CD4-positive, alpha-beta T cell treated with Interleukin-17A for 1 hour (primary cell): ENCODE data around the gene TMEM255B.
"Not testable (repeated sequence)": the region's sequence is repeated elsewhere in the genome, so short reads cannot be mapped to it uniquely, and the experiment has no call there.

Source experiments
- DNase-seq: peaks from one replicate; pipeline ENCODE4 v3.0.0-alpha.2; 2020

TMEM255B gene

GRCh38 chr13:113820813-113821651 lies 62.0 kb downstream of the TMEM255B start:
- DNase-seq, result no peak

DNA sequence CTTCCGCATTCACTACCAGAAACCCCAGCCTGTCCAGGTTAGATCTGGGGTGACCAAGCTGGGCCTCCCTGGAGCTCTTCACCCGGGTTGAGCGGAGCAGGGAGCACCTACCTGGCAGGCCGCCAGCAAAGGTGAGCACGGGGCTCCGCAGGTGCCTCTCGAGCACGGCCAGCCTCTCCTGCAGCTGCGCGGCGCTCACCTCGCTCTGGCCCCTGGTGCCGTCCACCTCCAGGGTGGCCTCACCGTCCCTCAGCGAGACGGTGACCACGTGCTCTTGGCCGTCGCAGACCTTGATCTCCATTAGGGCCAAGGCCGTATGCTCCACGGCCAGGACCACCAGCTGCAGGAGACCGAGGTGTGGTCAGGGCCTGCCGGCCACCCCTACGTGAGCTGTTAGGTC lies 62.8 kb downstream of the TMEM255B start:
- DNase-seq, result no peak

DNA sequence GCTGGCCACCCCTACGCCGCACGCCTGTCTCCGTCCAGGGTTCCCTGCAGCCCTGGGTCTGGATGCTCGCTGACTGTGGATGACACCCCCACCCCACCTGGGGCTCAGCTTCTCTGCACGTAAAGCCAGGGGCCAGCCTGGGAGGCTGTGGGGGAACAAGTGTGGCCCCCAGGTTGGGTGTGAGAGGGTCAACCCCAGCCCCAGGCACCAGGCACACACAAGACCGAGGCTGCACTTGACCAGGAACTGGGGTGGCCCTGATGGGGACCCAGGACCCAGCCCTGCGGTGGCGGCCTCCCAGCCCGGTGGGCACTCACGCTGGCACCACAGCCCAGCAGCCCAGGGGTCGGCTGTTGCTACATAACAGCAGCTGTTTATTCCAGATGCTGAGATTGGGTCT lies 63.2 kb downstream of the TMEM255B start:
- no peak for DNase-seq

DNA sequence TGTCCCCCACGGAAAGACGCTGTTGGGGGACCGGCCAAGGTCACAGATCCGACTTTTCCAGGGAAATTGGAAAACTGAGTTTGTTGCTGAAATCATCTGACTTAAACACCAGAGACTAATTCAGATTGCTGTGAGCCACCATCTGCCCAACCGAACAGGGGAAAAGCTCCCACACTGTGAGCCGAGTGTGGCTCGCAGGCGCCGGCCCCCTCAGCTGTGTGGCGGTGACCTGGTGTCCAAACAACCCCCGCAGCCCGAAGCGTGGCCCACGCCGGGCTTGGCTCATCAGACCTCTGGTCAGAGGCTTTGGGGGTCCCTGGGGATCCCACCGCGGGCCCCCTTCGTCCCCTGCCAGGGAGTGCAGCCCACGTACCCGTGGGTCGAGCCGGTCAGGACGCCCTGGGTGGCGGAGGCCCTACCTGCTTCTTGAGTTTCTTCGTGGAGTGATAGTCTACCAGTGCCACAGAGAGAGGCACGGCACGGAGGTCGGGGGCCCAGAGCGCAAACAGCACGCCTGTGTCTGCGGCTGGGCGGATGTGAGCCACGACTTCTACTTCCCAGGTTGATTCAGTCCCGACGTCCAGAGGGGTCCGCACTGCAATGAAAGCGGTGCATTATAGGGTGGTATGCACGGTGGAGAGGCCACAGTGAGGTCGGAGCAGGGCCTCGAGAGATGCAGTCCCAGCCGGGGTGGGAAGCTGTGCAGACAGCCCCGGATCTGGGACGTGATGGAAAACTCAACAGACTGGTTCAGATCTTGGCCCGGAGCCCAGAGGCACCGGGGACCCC lies 64.1 kb downstream of the TMEM255B start:
- DNase-seq, result no peak

DNA sequence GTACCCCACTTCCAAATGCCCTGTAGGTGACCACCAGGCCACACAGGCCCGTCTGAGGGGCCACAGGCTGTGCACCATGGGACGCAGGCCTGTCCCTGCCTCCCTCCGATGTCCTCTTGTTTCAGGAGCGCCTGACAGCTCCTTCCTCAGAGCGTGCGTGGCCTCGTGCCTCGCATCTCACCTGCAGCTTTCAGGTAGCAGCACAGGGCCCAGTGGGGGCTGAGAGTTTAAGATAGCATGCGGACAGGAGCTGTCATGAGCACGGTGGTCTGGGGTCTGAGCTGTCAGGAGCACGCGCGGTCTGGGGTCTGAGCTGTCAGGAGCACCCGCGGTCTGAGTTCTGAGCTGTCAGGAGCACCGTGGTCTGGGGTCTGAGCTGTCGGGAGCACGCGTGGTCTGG lies 64.7 kb downstream of the TMEM255B start:
- DNase-seq, result no peak

GRCh38 chr13:113825841-113826240 lies 66.8 kb downstream of the TMEM255B start:
- no peak for DNase-seq

- not testable (repeated sequence) for DNase-seq
Measured at GRCh38 chr13:113826446-113826845, 67.4 kb downstream of the TMEM255B start.

DNA sequence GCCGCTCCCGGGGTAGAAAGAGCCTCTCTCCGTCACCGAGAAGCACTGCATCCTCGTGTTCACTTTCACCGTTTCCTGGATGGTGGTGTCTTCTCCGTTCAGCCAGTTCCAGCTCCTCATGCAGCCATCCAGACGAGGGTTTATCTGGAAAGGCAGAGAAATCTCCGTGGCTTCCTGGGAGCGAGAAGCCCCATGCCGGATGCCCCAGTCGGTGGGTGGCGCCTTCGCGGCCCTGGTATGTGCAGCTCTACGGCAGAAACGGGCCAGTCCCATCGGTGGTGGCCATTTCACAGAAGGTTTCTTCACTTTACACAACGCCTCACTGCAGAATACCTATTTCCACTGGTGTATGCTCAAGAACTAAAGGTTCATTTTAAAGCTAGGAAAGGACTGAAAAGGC lies 68.0 kb downstream of the TMEM255B start:
- no peak for DNase-seq

DNA sequence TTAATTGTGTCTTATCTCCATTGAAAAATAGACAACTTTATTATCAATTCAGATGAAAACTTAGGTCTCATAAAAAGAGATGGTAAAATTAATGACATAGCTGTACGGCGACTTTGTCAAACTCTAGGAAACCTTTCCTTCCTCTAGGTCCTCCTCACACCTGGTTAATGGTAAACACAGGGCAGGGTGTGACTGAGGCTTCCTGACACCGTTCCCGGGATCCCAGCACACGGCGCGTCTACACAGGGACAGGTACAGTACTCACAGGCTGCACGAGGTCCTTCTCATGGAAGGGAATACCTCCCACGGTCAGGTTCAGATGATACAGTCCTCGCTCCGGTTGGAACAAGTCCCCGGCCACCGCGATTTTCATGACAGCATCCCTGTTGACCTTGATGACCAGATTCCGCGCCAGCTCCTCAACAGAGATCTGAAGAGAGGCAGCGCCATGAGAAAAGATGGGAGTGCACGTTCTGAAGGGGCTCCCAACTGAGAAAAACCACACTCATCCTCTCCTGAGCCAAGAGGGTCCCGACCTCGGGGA lies 69.3 kb downstream of the TMEM255B start:
- no peak for DNase-seq

GRCh38 chr13:113830426-113830950 lies 71.5 kb downstream of the TMEM255B start:
- not testable (repeated sequence) for DNase-seq

DNA sequence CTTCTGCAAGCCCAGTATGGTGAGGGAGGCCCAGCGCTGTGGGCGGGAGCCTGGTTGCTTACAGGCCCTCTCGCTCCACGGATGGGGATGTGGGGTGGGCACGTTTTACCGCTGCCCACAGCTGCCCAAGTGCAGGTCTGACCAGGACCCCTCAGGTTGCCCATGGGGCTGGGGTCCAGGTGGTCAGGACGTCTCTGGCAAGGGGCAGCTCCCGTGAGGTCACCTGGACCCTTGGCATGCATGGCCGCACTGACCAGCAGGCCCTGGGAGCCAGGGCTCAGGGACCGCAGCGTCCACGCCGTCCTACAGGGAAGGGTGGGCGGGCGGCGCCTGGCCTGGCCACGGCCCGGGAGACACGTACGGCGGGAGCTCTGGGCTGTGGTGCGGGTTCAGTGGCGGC lies 72.0 kb downstream of the TMEM255B start:
- DNase-seq, result no peak

- no peak for DNase-seq
Measured at GRCh38 chr13:113832205-113832604, 73.2 kb downstream of the TMEM255B start.

- DNase-seq, result no peak
Measured at GRCh38 chr13:113832631-113833030, 73.6 kb downstream of the TMEM255B start.

DNA sequence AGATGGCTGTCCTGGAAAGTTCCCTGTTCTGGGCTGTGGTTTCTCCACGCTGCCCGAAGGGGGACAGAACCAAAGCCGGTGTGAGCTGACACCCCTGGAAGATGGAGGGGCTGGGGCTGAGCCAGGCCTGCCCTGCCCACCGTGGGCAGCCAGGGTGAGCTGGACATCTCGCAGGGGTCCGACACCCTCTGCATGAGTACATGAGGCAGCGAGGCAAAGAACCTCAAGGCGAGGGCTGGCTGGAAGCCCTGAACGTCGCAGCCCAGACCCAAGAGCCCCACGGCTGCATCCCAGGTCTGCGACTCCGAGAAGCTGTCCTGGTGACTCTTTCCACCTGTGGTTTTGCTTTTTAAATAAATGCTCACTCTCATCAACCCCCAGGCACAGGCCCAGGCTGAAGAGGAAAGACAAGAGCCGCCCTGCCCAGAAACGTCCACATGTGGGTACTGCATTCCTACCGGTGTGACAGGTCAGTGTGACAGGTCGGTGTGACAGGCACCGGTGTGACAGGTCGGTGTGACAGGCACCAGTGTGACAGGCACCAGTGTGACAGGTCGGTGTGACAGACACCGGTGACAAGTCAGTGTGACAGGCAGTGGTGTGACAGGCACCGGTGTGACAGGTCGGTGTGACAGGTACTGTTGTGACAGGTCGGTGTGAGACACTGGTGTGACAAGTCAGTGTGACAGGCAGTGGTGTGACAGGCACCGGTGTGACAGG lies 74.2 kb downstream of the TMEM255B start:
- no peak for DNase-seq

GRCh38 chr13:113834006-113834405 lies 75.0 kb downstream of the TMEM255B start:
- not testable (repeated sequence) for DNase-seq

GRCh38 chr13:113834496-113835200 lies 75.6 kb downstream of the TMEM255B start:
- no peak for DNase-seq

DNA sequence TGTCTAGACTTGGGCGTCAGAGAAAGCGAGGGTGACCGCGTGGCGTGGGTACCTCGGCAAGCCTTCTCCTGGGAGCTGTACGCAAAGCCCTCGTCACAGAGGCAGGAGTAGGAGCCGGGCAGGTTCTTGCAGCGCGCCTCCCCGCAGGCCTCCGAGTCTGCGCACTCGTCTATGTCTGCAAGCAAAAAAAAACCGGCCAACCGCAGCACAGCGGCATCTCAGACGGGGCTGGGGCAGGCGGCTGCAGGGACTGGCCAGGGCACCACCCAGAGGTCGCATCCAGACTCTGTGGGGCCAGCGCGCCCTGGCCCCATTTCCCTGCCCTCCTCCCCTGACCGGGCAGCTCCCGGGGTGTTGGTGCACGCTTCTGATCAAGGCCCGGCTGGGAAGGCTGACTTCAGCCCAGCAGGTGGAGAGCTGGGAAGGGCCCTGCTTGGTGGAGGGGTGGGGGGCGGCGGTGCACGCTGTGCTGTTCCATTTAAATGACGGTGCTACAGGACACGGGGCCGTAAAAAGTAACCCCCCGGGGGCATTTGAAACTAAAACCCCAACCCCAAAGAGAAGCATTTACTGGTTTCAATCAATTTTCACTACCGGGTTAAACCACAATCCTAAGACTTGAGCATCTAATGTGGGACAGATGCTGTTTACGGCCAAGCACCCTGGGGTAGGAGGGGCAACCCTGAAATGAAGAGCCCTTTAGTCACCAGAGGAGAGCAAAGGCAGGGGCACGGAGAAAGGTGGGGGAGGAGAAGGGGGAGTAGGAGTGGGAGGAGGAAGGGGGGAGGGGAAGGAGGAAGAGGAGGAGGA lies 76.6 kb downstream of the TMEM255B start:
- no peak for DNase-seq

DNA sequence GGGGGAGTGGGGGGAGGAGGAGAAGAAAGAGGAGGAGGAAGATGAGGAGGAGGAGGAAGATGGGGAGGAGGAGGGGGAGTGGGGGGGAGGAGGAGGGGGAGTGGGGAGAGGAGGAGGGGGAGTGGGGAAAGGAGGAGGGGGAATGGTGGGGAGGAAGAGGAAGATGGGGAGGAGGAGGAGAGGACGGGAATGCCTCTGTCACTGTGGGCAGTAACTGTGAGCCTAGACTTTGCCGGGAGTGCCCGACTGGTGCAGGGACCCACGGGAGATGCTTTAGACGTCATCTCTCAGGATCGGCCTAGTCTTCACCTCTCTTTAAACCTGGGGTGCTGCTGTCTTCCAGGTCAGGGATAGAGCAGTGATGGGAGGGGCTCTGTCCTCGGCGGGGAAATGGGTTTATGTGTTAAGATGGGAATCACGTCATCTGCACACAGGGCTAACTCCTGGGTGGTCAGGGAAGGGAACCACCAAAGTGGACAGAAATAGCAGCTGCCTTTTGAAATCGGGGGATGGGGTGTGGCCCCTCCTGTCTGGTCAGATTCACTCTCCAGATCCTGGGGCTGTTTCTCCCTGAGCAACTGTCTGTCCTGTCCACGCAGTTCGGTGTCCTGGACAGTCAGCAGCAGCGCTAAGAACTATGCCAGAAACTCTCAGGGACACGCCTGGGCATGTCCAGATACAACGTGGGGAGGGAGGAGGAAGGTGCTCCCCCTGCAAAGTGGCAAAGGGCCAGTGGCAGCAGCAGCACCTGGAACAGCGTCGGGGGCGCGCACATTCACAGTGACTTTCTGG lies 77.9 kb downstream of the TMEM255B start:
- DNase-seq, result no peak

DNA sequence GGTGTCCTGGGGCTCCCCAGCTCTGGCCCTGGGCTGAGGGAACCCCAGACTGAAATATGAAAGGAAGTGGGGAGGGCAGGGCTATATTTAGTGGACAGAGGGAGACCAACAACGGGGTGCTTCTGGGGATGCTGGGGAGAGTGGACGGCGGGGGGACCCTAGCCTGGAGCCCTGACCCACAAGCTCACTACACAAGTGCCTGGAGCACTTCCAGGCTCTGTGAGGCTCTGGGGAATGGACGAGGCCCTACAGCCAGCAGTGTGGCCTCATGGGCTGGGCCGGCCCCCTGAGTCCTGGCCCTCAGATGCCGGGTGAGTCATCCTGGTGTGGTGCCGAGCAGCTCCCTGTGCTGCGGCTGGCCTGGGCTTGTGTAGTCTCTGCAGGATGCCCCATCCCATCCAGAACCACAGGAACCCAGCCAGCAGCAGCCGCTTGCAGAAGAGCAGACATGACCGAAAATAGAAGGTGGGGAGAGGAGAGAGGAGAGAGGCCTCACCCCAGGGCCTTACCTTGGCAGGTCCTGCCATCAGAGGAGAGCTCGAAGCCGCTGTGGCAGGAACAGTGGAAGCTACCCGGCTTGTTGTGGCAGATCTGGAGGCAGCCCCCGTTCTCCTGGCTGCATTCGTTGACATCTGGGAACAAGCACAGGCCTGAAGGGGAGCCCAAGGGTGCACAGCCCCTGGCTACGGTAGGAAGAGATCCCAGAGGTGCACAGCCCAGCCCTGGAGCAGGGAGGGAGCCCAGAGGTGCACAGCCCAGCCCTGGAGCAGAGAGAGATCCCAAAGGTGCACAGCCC lies 78.7 kb downstream of the TMEM255B start:
- no peak for DNase-seq
